Suppressor macrophage treated with lipopolysaccharide for 4 hours (primary cell): ENCODE data around the gene PIP5KL1.
"Not testable (repeated sequence)": the region's sequence is repeated elsewhere in the genome, so short reads cannot be mapped to it uniquely, and the experiment has no call there.

Source experiments
- DNase-seq: peaks from one replicate; pipeline ENCODE4 v3.0.0-alpha.2; 2020

Gene PIP5KL1

DNA sequence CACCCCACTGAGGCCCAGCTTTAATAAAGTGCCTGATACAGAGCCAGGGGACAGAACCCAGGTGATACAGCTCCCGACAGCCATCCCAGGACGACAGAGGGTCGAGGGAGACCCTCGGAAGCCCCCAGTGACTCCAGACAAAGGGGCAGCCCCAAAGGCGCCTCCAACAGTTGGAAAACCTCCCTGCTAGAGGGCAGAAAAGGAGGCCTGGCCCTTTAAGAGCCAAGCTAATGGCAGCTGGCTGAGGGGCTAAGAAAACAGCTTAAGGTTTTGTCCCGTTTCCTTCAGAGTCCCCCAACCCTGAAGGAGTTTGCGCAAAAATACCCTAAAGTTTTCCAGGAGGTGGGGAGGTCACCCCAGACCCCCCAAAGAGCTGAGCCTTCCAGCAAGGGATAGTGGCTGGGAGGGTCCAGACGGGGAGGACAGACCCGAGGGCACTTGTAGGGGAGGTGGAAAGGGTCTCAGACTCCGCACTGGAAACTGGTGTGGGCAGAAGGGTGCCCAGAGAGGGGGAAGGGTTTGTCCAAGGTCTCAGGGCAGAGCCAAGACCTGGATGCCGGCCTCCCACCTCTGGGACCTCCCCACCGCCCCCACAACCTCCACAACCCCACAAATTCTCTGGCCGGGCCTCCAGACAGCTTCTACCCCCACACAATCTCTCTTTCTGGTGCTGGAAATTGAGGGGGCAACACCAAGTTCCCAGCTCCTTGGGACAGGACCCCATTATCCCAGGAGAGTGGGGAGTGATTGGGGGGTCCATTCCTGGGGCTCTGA lies 44.9 kb downstream of the PIP5KL1 start:
- no peak for DNase-seq

DNA sequence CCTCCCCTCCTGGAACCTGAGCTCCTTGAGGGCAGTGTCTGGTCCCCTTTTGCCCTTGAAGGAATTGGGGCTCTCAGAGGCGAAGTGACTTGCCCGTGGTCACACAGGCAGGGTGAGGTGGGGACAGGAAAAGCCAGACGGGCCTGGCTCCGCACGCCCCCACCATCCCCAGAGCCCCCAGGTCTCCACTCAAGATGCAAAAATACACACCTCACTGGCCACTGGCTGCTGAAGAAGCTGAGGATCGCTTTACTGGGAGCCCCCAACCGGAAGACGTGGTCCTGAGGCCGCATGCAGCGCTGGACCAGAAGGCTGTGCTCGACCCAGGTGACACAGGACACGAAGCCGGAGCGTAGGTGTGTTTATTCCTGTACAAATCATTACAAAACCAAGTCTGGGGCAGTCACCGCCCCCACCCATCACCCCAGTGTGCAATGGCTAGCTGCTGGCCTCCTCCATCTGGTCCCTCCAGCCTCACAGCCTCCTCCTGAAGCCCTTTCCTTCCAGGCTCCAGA lies 45.5 kb downstream of the PIP5KL1 start:
- no peak for DNase-seq

DNA sequence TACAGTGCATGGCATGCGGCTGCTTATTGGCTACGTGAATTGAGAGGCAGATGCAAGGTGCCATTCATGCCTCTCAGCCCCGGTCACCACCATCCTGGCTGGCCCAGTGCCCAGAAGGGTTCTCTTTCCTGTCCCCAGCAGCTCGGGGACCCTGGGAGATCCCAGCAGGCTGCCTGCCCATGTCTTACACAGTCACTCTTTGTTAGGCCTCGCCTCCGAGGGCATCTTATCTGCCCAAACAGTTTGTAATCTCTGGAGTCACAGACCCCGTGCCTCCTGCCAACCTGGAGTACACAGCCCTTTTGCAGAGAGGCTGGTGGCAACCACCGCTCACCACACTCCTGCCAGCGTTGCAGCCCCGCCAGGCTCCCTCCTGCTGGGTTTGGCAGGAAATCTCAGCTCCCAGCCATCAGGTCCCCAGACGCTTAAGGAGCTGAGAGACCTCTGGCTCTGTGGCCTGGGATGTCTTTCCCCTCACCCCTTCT lies 46.1 kb downstream of the PIP5KL1 start:
- DNase-seq, result no peak

DNA sequence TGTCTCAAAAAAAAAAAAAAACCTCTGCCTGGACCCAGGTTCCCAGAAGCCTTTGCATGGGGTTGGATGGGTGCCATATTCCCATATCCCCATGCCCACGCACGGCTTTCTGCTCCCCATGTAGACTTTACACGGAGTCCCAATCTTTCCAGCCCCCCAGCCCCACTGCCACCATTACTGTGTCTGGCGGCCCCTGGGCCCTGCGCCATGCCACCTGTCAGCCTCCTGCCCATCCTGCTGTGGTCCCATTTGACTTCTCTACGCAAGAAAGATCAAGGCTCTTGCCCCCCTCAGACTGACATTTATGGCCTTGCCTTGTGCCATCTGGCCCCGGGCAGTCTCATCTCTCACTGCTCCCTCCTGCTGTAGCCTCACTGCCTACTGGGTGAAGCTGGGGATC lies 46.6 kb downstream of the PIP5KL1 start:
- no peak for DNase-seq

DNA sequence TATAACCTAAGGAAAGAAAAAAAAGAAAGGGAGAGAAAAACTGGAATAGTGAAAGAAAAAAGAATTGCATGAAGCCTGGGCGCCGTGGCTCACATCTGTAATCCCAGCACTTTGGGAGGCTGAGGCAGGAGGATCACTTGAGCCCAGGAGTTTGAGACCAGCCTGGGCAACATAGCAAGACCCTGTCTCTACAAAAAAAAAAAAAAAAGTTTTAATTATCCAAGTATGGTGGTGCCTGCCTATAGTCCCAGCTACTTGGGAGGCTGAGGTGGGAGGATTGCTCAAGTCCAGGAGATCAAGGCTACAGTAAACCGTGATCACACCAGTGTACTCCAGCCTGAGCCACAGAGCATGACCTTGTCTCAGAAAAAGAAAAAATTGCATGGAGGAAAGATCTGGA lies 48.9 kb downstream of the PIP5KL1 start:
- not testable (repeated sequence) for DNase-seq

DNA sequence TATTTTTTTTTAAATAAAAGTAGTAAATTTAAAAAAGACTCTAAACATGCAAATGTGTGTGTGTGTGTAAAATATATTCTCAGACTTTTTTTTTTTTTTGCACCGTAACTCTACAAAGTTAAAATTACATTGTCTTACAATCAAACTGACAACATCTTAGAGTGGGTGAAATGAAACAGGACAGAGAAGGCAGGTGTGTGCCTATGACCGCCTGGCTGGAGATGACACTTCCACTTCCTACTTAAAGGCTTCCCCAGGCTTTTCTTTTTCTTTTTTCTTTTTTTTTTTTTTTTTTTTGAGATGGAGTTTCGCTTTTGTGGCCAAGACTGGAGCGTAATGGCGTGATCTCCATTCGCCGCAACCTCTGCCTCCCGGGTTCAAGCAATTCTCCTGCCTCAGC lies 50.4 kb downstream of the PIP5KL1 start:
- DNase-seq, result no peak

DNA sequence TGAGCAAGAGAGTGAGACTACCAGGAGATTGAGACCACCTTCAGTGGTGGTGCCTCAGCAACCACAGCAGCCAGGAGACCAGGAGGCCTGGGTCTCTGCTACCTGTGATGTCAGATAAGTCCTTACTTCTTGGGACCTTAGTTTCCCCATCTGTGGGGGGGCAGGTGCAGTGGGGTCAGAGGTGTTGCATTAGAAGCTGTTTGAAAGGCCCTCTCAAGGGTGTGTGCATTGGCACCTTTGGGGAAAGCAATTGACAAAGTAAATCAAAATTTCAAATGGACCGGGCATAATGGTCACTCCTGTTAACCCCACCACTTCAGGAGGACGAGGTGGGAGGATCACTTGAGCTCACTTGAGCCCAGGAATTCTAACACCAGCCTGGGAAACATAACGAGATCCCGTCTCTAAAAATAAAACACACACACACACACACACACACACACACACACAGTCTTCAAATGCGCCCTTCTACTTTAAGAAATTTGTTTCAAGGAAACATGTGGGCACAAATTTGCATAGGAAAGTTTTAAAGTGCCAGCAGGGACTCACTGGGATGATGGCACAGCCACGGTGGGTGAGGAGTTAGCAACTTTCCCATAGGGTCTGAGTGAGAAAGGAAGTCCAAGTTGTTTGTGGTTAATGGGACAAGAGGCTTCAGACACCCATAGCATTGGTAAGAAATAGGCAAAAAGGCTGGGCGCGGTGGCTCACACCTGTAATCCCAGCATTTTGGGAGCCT lies 51.8 kb downstream of the PIP5KL1 start:
- peak; percentile 55 for DNase-seq

DNA sequence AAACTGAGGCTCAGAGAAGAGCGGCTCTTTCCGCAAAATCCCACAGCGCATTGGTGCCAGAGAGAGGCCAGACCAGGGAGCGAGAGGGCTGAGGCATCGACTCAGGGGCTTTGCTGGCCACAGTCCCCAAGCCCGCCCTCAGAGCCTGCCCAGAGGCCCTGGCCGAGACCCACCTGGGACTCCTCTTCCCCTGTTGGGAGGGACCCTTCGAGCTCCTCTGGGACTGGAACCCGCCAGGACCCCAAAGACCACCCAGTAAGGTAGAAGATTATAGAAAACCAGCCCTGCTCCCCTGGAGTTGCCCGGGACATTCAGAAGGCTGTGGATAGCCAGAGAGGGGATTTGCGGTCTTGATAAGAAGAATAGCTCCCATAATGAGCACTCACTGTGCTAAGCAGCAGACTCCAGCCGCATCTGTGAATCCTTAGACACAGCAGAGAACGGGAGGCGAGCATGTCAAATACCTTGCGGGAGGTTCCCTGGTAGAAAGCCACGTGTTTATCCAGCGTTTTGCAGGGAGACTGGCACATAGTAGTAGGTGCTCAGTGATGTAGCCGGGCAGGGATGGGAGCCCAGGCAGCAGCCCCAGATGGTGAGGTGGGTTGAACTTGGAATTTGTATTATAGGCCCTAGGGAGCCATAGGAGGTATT lies 52.5 kb downstream of the PIP5KL1 start:
- no peak for DNase-seq

DNA sequence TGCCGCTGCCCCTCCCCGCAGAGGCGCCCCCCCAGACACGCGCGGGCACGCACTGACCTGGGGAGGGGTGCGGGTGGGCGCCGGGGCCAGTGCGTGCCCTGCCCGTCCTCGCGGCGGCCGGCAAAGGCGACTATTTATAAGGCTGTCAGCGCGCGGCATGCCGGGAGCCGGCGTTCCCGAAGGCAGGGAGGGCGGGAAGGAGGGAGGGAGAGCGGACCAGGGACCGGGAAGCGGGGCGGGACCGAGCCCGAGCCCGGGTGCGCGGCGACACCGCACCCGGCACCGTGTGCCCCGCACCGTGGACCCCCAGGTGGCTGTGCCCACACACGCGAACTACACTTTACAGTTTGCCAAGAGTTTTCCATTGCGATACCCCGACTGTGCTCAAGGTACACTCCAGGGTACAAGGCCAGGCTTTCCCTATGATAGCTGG lies 53.0 kb downstream of the PIP5KL1 start, which contains the start of gene AK1:
AK1 (minus strand) TSS at position 110 of the 433 bp plus-strand sequence. CDS start 3,058 bp downstream, outside the sequence.
- DNase-seq, result peak; percentile 38

DNA sequence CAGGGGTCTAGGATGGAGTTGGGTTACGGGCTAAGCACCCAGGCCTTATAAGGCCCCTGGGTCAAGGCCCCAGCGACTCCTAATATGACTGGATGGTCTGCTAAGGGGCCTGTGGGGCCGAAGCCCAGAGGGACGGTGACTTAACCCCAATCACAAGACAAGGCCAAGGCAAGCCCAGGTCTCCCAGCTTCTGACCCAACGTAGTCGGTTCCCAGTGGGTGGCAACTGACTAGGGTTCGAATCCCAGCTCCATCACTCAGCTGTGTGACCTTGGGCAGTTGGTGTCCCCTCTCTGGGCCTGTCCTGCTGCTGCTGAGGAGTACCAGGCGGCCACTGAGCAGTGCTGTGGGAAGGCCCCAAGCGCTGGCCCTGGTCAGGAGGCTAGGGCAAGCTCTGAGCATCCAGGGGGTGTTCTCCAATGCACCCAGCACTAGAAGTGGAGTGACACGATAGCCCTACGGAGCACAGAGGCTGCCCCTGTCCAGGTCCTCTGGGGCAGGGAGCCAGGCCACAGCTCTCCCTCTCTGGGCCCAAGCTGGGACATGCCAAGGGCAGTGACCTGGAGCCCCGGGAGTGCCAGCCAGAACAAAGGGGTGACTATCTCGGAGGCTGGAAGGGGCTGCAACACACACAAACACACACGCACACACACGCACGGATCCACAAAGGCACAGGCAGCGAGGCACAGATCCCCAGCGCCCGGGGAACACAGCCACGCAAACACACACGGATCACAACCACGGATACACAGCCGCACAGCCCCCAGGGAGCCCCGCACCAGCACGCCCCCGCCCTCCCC lies 53.6 kb downstream of the PIP5KL1 start:
- DNase-seq, result no peak

DNA sequence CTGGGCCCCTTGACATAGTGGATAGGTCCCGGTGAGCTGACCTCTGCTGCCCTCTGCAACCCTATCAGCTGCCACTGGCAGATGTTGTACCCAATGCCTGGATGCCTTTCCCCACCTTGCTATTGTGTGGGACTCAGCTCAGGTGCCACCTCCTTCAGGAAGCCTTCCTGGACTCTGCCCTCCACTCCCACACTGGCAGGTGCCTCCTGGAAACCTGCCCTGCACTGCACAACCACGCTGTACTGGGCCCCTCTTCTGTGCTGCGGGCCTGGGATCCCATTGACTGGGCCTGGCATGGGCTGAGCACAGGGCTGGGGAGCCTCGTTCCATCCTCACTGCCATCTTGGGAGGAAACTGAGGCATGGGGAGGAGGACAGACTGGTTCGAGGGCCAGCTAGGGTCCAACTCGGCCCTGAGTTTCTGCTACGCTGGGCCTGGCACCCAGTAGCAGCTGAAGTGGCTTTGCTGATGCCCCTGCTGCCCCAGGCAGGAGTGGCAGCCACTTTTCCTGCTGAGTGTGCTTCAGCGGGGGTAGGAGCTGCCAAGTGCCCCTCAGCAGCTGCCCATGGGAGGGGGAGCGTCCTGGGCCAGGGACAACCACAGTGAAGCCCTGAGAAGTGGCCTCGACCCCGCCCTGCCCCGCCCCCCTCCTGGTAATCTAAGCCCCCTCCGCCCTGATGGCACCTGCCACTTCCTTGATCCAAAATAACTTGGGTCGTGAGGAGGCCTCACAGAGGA lies 54.4 kb downstream of the PIP5KL1 start:
- no peak for DNase-seq

DNA sequence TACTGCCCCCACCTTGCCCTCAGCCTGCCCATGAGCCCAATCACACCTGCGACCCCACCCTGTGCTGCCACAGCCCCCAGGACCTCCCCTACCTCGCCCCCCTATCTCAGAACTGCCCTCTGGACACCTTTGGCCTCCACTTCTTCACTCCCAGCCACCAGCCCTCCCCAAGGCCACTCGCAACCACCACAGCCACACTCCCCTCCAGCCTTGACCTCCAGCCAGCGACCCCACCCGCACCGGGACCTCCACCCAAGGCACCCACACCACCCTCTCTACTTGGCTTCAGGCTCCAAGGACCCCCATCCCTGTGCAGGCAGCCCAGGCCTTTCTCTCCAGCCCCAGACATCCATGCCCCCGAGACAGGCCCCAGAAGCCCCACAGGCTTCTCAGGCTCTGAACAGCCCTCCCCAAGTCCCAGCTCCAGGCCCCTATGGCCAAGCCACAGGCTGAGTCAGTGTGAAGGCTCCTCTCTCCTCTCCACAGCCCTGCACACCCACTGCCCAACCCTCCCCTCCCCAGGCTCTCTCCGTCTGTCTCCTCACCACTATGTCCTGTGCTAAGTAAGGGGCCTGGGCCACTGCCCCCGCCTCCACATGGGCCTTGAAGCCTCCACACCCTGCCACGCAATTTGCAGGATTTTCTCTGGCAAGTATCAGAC lies 55.1 kb downstream of the PIP5KL1 start:
- no peak for DNase-seq

DNA sequence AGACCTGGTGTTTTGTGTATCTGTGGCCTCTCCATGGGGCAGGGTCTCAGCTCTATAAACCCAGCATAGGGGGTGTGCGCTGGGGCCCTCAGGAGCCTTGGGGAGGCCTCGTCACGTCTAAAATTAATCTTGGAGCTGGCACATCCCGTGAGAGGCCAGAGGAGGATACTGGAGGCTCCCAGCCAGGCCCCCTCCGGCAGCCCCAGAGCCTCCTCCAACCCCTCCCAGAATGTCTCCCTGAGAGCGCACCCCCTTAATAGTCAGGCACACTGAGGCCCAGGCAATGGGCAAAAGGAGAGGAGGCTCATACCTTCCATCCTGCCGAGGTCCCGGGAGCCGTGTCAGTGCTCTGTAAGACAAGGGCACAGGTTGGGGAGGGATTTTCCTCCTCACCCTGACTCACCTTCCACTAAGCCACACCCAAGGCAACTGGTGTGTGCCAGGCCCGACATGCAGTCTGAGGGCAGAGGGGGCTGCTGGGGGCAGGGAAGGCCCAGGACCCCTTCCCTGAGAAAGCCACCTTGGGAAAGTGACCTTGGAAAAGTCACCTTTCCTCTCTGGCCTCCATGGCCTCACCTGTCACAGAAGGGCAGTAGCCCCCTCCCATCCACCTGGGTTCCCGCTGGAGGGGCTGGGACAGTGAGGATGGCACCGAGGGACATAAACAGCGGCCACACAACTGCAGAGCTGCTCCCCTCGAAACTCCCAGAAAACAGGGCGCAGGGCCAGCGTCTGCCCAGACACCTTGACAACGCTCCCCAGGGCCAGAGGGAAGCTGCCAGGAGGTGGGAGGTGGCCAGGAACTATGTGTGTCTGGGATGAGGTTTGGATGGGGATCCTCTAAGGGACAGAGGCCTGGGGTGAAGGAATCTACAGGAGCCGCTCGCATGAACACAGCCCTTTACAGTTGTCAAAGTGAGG lies 56.0 kb downstream of the PIP5KL1 start:
- no peak for DNase-seq

DNA sequence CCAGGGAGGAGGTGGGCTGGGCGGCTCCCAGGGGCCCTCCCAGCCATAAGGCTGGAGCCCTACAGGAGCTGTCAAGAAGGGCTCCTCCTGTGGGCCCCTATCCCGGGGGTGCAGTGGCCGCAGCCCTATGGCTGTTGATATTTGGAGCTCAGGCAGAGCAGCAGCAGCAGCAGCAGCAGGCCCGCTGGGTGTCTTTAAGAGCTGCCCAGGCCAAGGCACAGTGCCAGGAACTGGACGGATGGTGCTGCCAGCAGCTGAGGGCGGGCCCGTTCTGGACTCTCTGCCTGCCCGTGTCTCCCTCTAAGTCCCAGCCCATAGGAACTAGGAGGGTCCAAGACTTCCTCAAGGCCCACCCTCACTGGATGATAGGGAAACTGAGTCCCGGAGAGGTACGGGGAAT lies 56.7 kb downstream of the PIP5KL1 start:
- no peak for DNase-seq

DNA sequence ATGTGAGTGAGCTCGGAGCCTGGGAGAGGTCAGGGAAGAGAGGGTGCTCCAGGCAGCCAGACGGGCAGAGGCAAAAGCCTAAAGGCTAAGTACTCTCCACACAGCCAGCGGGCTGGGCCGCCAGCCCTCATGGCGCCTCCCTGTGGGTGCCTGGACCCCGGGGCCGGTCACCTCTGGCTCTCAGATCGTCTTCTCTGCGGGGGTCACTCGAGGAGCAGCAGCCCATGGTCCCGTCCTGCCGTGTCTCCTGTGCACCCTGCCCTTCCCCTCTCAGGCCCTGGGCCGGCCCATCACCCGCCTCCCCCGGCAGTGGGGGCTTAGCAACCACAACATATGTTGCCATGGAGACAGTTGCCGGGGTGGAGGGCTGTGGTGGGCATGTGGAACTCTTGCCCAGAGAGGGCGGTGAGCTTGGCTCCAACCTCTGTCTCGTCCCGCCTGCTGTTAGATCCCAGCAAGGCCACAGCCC lies 57.3 kb downstream of the PIP5KL1 start:
- no peak for DNase-seq

DNA sequence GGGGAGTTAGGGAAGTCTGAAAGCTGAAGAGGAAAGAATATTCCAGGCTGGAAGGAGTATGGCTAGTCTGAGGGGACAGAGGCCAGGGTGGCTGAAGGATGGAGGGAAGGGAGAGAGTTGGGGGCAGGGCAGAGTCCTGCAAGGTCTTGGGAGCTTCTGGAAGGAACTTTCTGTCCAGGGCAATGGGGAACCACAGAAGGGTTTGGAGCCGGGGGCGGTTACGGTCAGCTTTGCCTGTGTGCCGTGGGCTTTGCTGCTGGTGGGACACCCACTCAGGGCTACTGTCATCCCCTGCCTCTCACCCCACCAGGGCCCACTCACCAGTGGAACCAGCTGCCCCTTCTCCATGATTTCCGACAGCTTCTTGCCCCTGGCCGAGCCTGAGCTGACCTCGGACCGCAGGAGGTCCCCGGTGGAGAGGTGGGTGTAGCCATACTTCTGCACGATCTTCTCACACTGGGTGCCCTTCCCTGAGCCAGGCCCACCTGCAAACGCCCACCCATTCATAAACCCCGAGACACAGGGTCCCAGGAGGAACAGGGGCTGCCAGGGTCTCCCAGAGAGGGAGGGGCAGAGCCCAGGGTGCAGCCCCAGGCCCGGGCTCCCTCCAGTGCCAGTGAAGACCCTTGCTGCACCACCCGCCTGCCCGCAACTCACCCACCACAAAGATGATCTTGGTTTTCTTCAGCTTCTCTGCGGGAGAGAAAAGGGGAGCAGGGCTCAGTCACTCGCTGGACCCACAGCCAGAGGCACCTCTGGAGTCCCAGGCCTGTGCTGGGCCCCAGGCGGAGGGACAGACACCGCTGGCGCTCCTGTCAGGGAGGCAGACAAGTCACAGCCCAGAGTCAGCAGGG lies 58.0 kb downstream of the PIP5KL1 start:
- no peak for DNase-seq

DNA sequence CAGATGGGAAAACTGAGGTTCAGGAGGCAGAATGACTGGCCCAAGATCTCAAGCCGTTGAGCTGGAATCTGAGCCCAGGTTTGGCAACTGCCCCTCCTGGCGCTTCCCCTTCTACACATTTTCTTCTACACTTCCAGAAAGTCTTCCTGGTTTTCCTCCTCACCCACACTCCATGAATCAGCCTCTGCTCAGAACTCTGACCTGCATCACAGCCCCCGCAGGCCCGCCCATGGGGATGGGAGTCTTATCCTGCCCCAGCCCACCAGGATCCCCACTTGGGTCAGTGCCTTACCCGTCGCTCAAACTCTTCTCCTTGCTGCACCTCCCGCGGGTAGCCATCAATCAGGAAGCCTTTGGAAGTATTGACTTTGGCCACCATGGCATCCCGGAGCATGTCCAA lies 59.0 kb downstream of the PIP5KL1 start:
- no peak for DNase-seq

DNA sequence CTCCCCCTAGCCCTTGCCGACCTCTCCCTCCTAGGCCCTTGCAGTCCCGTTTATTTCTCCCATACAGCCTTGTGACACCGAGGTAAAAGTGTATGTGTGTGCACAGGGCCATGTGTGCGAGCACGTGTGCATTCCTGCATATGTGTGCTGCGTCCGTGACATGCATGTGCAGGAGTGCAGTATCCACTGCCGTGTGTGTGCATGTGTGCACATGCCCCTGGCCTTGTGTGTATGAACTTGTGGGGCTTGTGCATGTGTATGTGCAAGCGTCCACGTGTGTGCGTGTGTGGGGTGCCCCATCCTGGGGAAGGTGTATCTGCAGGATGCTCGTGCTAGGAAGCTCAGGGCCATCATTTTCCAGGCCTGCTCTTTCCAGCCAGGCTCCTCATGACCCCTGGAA lies 59.7 kb downstream of the PIP5KL1 start:
- DNase-seq, result no peak
